Jurkat, Clone E6-1 (cell line): ENCODE results near the gene PCDHGB3. TPM values are rescaled to one million over a fixed set of nuclear protein-coding genes. Genes with fewer than 3 reads are reported as not detected.
"Not testable (repeated sequence)": the region's sequence is repeated elsewhere in the genome, so short reads cannot be mapped to it uniquely, and the experiment has no call there.

Experiments used
- DNase-seq: peaks from one replicate; pipeline ENCODE4 v3.0.0-alpha.2; 2011; ENCODE audit warnings: low read depth, low spot score
- H3K4me3 ChIP-seq: 2 replicates; pipeline ENCODE4 v1.5.1; 2011; ENCODE audit warnings: mild to moderate bottlenecking, low read length, control low read depth, moderate library complexity
- polyA plus RNA-seq: library from polyadenylated mRNA; unstranded; fragments of >200 nt; gene quantifications from one replicate; pipeline ENCODE4 v1.2.1, GENCODE V29; 2012; ENCODE audit warnings: missing spikeins; ENCODE audit not compliant: insufficient read length, insufficient read depth

The PCDHGB3 gene
- not detected for polyA plus RNA-seq

GRCh38 chr5:141369994-141370848, at the start of gene PCDHGB3:
TSS of gene PCDHGB3 (plus strand) at chr5:141370242. CDS start at chr5:141370395, 153 bp downstream.
- DNase-seq = no peak
- no peak within 1 kb of the TSS for H3K4me3 ChIP-seq

GRCh38 chr5:141322261-141322660, 47.8 kb upstream of the PCDHGB3 start:
- DNase-seq = no peak
- no peak overlapping the region for H3K4me3 ChIP-seq

- no peak overlapping the region for H3K4me3 ChIP-seq
- no peak for DNase-seq
Observed at GRCh38 chr5:141326088-141326854, 43.8 kb upstream of the PCDHGB3 start.

GRCh38 chr5:141328231-141328630, 41.8 kb upstream of the PCDHGB3 start:
- DNase-seq = no peak

GRCh38 chr5:141330299-141331080, 39.6 kb upstream of the PCDHGB3 start, which contains the start of gene PCDHGA1:
TSS of gene PCDHGA1 (plus strand) at chr5:141330514.
- no peak within 1 kb of the TSS for H3K4me3 ChIP-seq
- no peak for DNase-seq

More at GRCh38 chr5:141328231-141328630, 41.8 kb upstream of the PCDHGB3 start:
- H3K4me3 ChIP-seq = no peak overlapping the region

- not testable (repeated sequence) for H3K4me3 ChIP-seq
Observed at GRCh38 chr5:141332571-141332970, 37.5 kb upstream of the PCDHGB3 start.

GRCh38 chr5:141338538-141339306, 31.3 kb upstream of the PCDHGB3 start, which contains the start of gene PCDHGA2:
TSS of gene PCDHGA2 (plus strand) at chr5:141338760.
- H3K4me3 ChIP-seq = no peak within 1 kb of the TSS

More at GRCh38 chr5:141332571-141332970, 37.5 kb upstream of the PCDHGB3 start:
- not testable (repeated sequence) for DNase-seq

GRCh38 chr5:141340781-141341354, 29.2 kb upstream of the PCDHGB3 start:
- H3K4me3 ChIP-seq, DNase-seq: not testable (repeated sequence)

More at GRCh38 chr5:141338538-141339306, 31.3 kb upstream of the PCDHGB3 start, which contains the start of gene PCDHGA2:
- DNase-seq = no peak

GRCh38 chr5:141342773-141343172, 27.3 kb upstream of the PCDHGB3 start:
- H3K4me3 ChIP-seq = no peak overlapping the region
- no peak for DNase-seq

- no peak for DNase-seq
- H3K4me3 ChIP-seq = no peak within 1 kb of the TSS
Observed at GRCh38 chr5:141343242-141343952, 26.6 kb upstream of the PCDHGB3 start, which contains the start of gene PCDHGA3. TSS of gene PCDHGA3 (plus strand) at chr5:141343829. CDS start at chr5:141344034, 205 bp downstream.

GRCh38 chr5:141343953-141344463, 26.0 kb upstream of the PCDHGB3 start:
- no peak for DNase-seq
- no peak overlapping the region for H3K4me3 ChIP-seq

- DNase-seq = no peak
- H3K4me3 ChIP-seq = no peak overlapping the region
Observed at GRCh38 chr5:141345327-141345726, 24.7 kb upstream of the PCDHGB3 start.

GRCh38 chr5:141346017-141346416, 24.0 kb upstream of the PCDHGB3 start:
- not testable (repeated sequence) for DNase-seq

GRCh38 chr5:141349917-141350619, 20.0 kb upstream of the PCDHGB3 start, which contains the start of gene PCDHGB1:
TSS of gene PCDHGB1 (plus strand) at chr5:141350099. CDS start at chr5:141350261, 162 bp downstream.
- H3K4me3 ChIP-seq = no peak within 1 kb of the TSS

More at GRCh38 chr5:141346017-141346416, 24.0 kb upstream of the PCDHGB3 start:
- H3K4me3 ChIP-seq = not testable (repeated sequence)

GRCh38 chr5:141351591-141351990, 18.5 kb upstream of the PCDHGB3 start:
- DNase-seq = no peak
- no peak overlapping the region for H3K4me3 ChIP-seq

More at GRCh38 chr5:141349917-141350619, 20.0 kb upstream of the PCDHGB3 start, which contains the start of gene PCDHGB1:
- no peak for DNase-seq

GRCh38 chr5:141354900-141355469, 15.1 kb upstream of the PCDHGB3 start, which contains the start of gene PCDHGA4:
TSS of gene PCDHGA4 (plus strand) at chr5:141355021. CDS start at chr5:141355108, 87 bp downstream.
- DNase-seq = no peak
- no peak within 1 kb of the TSS for H3K4me3 ChIP-seq
